ENCODE data around the gene SLC34A2.

GRCh38 chr4:25663781-25664180, 8.1 kb downstream of the SLC34A2 start:
- TF ChIP-seq CTCF (IDR thresholded peaks at IDR 0.05; ENCODE audit: low read depth, low read length, poor library complexity, severe bottlenecking): no peak
- TF ChIP-seq EZH2phosphoT487 (IDR thresholded peaks at IDR 0.05; ENCODE audit: borderline replicate concordance, low read length): no peak
